CD14-positive monocyte (primary cell): ENCODE results near the gene NUDT13. TPM values are rescaled to one million over a fixed set of nuclear protein-coding genes. Genes with fewer than 3 reads are reported as not detected.
A peak's percentile ranks its signal among the peaks of the same experiment; 100 is the strongest.
"Not testable (repeated sequence)": the region's sequence is repeated elsewhere in the genome, so short reads cannot be mapped to it uniquely, and the experiment has no call there.

Experiments used
- DNase-seq, 3 donors: peaks; one replicate each; pipeline ENCODE4 v3.0.0-alpha.2; 2011 to 2022
- H2AFZ ChIP-seq: 2 replicates; pipeline ENCODE4 v1.6.0; 2012; ENCODE audit warnings: mild to moderate bottlenecking, low read depth, low read length, inconsistent platforms; ENCODE audit not compliant: insufficient read depth, poor library complexity, severe bottlenecking
- H3K27ac ChIP-seq, 2 donors: 1 replicate in 1 of 2; 2 replicates in 1 of 2; pipeline ENCODE4 v1.5.1; 2012 to 2013; ENCODE audit warnings: low read length in 2 of 2, control low read depth in 1 of 2, inconsistent platforms in 1 of 2, low read depth in 1 of 2, mild to moderate bottlenecking in 1 of 2
- H3K27me3 ChIP-seq, 2 donors: one replicate each; pipeline versions ENCODE4 v1.6.0 to v1.6.1; 2011 to 2013; ENCODE audit warnings: low read length in 2 of 2; ENCODE audit not compliant: control insufficient read depth in 2 of 2, insufficient read depth in 2 of 2
- H3K36me3 ChIP-seq, 2 donors: replicated peaks in 1 of 2; 1 replicate in 1 of 2; 2 replicates in 1 of 2; pipeline versions ENCODE4 v1.5.1 to v1.6.1; 2012 to 2013; ENCODE audit warnings: low read length in 2 of 2, control low read depth in 1 of 2, inconsistent platforms in 1 of 2, mild to moderate bottlenecking in 1 of 2; ENCODE audit not compliant: insufficient read depth in 2 of 2, control insufficient read depth in 1 of 2
- H3K4me1 ChIP-seq, 2 donors: 1 replicate in 1 of 2; 2 replicates in 1 of 2; pipeline versions ENCODE4 v1.5.1 to v1.6.1; 2012 to 2013; ENCODE audit warnings: low read length in 2 of 2, control low read depth in 1 of 2, inconsistent platforms in 1 of 2, mild to moderate bottlenecking in 1 of 2, moderate library complexity in 1 of 2; ENCODE audit not compliant: insufficient read depth in 2 of 2, control insufficient read depth in 1 of 2
- H3K4me2 ChIP-seq: replicated peaks from 2 replicates; pipeline ENCODE3; 2012; ENCODE audit warnings: low read length, moderate library complexity, mild to moderate bottlenecking; ENCODE audit not compliant: poor library complexity, severe bottlenecking; ENCODE audit errors: extremely low read depth
- H3K4me3 ChIP-seq, 3 experiments: fragments of 200-600 bp in 1 of 3; sonication (generic) in 1 of 3; replicated peaks in 1 of 3; 1 replicate in 2 of 3; 2 replicates in 1 of 3; pipeline ENCODE4 v1.5.1; 2011 to 2013; ENCODE audit warnings: low read length in 3 of 3, mild to moderate bottlenecking in 3 of 3, control low read depth in 2 of 3, low read depth in 2 of 3, inconsistent platforms in 1 of 3, moderate library complexity in 1 of 3
- H3K79me2 ChIP-seq: 2 replicates; pipeline ENCODE4 v1.6.0; 2012; ENCODE audit warnings: mild to moderate bottlenecking, control low read depth, inconsistent platforms, low read length, moderate library complexity; ENCODE audit not compliant: insufficient read depth
- H3K9ac ChIP-seq: 2 replicates; pipeline ENCODE4 v1.6.0; 2017; ENCODE audit warnings: low read length, mild to moderate bottlenecking; ENCODE audit not compliant: insufficient read depth, poor library complexity, severe bottlenecking
- H3K9me3 ChIP-seq, 2 donors: replicated peaks in 1 of 2; 1 replicate in 1 of 2; 2 replicates in 1 of 2; pipeline versions ENCODE4 v1.5.1 to v1.6.1; 2012 to 2013; ENCODE audit warnings: low read length in 2 of 2, control low read depth in 1 of 2; ENCODE audit not compliant: control insufficient read depth in 1 of 2, insufficient read depth in 1 of 2
- H4K20me1 ChIP-seq: 2 replicates; pipeline ENCODE4 v1.6.0; 2012; ENCODE audit warnings: mild to moderate bottlenecking, low read length, control low read depth, moderate library complexity; ENCODE audit not compliant: insufficient read depth
- H3K27ac Mint-ChIP-seq, 7 donors: one replicate each; pipeline ENCODE4 v1.8.0; 2020; ENCODE audit warnings: mild to moderate bottlenecking in 7 of 7, mixed read lengths in 7 of 7, moderate library complexity in 6 of 7, inconsistent platforms in 2 of 7
- H3K27me3 Mint-ChIP-seq, 3 donors: one replicate each; pipeline ENCODE4 v1.8.0; 2021 to 2022; ENCODE audit warnings: low read depth in 3 of 3, mild to moderate bottlenecking in 3 of 3, mixed read lengths in 3 of 3, moderate library complexity in 3 of 3, inconsistent platforms in 1 of 3
- H3K36me3 Mint-ChIP-seq, 2 donors: one replicate each; pipeline ENCODE4 v1.8.0; 2020; ENCODE audit warnings: mixed read lengths in 2 of 2, inconsistent platforms in 1 of 2, mild to moderate bottlenecking in 1 of 2
- H3K4me1 Mint-ChIP-seq: one replicate; pipeline ENCODE4 v1.8.0; 2020; ENCODE audit warnings: mild to moderate bottlenecking, mixed read lengths
- H3K4me3 Mint-ChIP-seq, 2 donors: one replicate each; pipeline ENCODE4 v1.8.0; 2020; ENCODE audit warnings: mild to moderate bottlenecking in 2 of 2, mixed read lengths in 2 of 2, moderate library complexity in 1 of 2
- H3K9me3 Mint-ChIP-seq, 7 donors: one replicate each; pipeline ENCODE4 v1.8.0; 2020 to 2022; ENCODE audit warnings: mixed read lengths in 7 of 7, mild to moderate bottlenecking in 6 of 7, moderate library complexity in 6 of 7, inconsistent platforms in 2 of 7
- WGBS: methylation state at CpG from one replicate; pipeline ENCODE4 v1.1.5; 2013; ENCODE audit warnings: missing lambda C conversion rate; ENCODE audit not compliant: insufficient coverage; 5-methylcytosine and 5-hydroxymethylcytosine counted together
- intact Hi-C, 2 donors: fragments of 100-400 bp; cut with micrococcal nuclease; formaldehyde crosslinking; loops; one replicate each; pipeline versions ENCODE4 v1.15.0 to v1.15.1; 2023
- polyA plus RNA-seq, 3 donors: library from polyadenylated mRNA; depleted of rRNA in 1 of 3; unstranded in 2 of 3; stranded (reverse) in 1 of 3; fragments of 300-500 nt in 2 of 3; fragments of >200 nt in 1 of 3; fragmentation: Illumina TruSeq in 2 of 3; gene quantifications; 1 replicate in 2 of 3; 2 replicates in 1 of 3; pipeline ENCODE4 v1.2.3, GENCODE V29; 2012 to 2021
- TF ChIP-seq, protein P1 (sequence below): fragments of 200-600 bp; IDR thresholded peaks from one replicate; pipeline ENCODE4 v1.8.0; 2022; ENCODE audit warnings: antibody characterized with exemption, mild to moderate bottlenecking

The NUDT13 gene
- polyA plus RNA-seq, 3 donors, result 0.69 to 4.5 (median 1.0) TPM

- Mint-ChIP-seq H3K9me3 (no peaks in the 10 kb centered on the region), H3K27ac (peak overlapping the region in 1 of 7 donors; percentile 40), H3K4me1 (no peaks in the 10 kb centered on the region), H3K4me3 (no peak overlapping the region), H3K27me3 (peaks cover 0 to 2% (median 0%) of the 10 kb centered on the region in 3 donors), H3K36me3 (peaks cover 66 to 95% of the 10 kb centered on the region in 2 donors)
- Histone ChIP-seq H3K4me2 (no peak overlapping the region), H4K20me1 (no peaks in the 10 kb centered on the region), H2AFZ (no peak overlapping the region), H3K9me3 (no peaks in the 10 kb centered on the region), H3K27me3 (no peaks in the 10 kb centered on the region), H3K36me3 (peaks cover 83 to 91% of the 10 kb centered on the region in 2 donors), H3K27ac (no peak overlapping the region), H3K4me1 (no peaks in the 10 kb centered on the region), H3K4me3 (no peak overlapping the region), H3K79me2 (no peaks in the 10 kb centered on the region), H3K9ac (no peak overlapping the region)
- intact Hi-C loops, result no loop called here
- no peak for DNase-seq
- WGBS, result no CpG with 5 or more reads among the region's 2 CpGs
- TF ChIP-seq, protein P1, sequence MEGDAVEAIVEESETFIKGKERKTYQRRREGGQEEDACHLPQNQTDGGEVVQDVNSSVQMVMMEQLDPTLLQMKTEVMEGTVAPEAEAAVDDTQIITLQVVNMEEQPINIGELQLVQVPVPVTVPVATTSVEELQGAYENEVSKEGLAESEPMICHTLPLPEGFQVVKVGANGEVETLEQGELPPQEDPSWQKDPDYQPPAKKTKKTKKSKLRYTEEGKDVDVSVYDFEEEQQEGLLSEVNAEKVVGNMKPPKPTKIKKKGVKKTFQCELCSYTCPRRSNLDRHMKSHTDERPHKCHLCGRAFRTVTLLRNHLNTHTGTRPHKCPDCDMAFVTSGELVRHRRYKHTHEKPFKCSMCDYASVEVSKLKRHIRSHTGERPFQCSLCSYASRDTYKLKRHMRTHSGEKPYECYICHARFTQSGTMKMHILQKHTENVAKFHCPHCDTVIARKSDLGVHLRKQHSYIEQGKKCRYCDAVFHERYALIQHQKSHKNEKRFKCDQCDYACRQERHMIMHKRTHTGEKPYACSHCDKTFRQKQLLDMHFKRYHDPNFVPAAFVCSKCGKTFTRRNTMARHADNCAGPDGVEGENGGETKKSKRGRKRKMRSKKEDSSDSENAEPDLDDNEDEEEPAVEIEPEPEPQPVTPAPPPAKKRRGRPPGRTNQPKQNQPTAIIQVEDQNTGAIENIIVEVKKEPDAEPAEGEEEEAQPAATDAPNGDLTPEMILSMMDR, result no peak
These were observed 29.0 kb downstream of the NUDT13 start for GRCh38 chr10:73139251-73139650.

DNA sequence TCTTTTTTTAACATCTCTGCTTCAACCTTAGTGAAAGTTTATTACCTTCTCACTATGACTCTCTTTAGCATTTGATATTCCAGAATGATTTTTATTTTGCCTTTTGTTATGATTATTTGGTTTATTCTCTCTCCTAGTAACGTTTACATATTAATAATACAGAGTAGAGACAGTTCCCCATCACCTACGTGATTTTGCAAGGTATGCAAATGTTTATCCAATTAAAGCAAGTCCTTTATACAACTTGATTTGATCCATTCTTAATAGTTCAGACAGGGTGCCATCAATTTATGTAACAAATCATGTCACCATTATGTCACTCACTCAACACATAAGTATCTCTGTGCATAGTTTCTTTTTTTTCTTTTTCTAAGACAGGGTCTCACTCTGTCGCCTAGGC, 31.3 kb downstream of the NUDT13 start:
- no peak overlapping the region for H3K4me2 ChIP-seq
- no peak overlapping the region for H3K9ac ChIP-seq
- no peaks in the 10 kb centered on the region for H4K20me1 ChIP-seq
- peaks cover 80 to 92% of the 10 kb centered on the region in 2 donors for H3K36me3 ChIP-seq
- no peak overlapping the region for H3K4me3 ChIP-seq
- no peak for DNase-seq
- no peaks in the 10 kb centered on the region for H3K4me1 ChIP-seq
- no peak overlapping the region for H3K27ac ChIP-seq
- H2AFZ ChIP-seq, result no peak overlapping the region
- no peaks in the 10 kb centered on the region for H3K79me2 ChIP-seq
- Mint-ChIP-seq H3K9me3 (no peaks in the 10 kb centered on the region), H3K36me3 (peaks cover 63 to 95% of the 10 kb centered on the region in 2 donors), H3K4me3 (no peak overlapping the region), H3K27me3 (peaks cover 0 to 2% (median 0%) of the 10 kb centered on the region in 3 donors), H3K4me1 (no peaks in the 10 kb centered on the region), H3K27ac (no peak overlapping the region)
- intact Hi-C loops, result loop anchor here in 1 of 2 donors (10.0 kb wide), 1 partner anchor 47 kb away; the partner anchor contains the start of gene P4HA1
- no CpG with 5 or more reads among the region's 3 CpGs for WGBS
- no peaks in the 10 kb centered on the region for H3K9me3 ChIP-seq
- H3K27me3 ChIP-seq, result no peaks in the 10 kb centered on the region
- TF ChIP-seq, protein P1, result no peak

GRCh38 chr10:73150633-73151413, 40.6 kb downstream of the NUDT13 start:
- H2AFZ ChIP-seq, H3K27ac ChIP-seq, H3K27ac Mint-ChIP-seq, H3K27me3 Mint-ChIP-seq, H3K9me3 ChIP-seq, H3K9me3 Mint-ChIP-seq, H3K4me2 ChIP-seq, H4K20me1 ChIP-seq, H3K4me1 ChIP-seq, H3K4me3 Mint-ChIP-seq, intact Hi-C loops, H3K79me2 ChIP-seq, H3K27me3 ChIP-seq, H3K9ac ChIP-seq, H3K4me3 ChIP-seq, DNase-seq, H3K4me1 Mint-ChIP-seq: not testable (repeated sequence)
- peaks cover 55 to 90% of the 10 kb centered on the region in 2 donors for H3K36me3 Mint-ChIP-seq
- H3K36me3 ChIP-seq, result peaks cover 76 to 85% of the 10 kb centered on the region in 2 donors
- WGBS, result no CpG with 5 or more reads among the region's 8 CpGs
